Heart left ventricle (tissue), 16 donors: ENCODE results near the gene MPPED1. TPM values are rescaled to one million over a fixed set of nuclear protein-coding genes. Genes with fewer than 3 reads are reported as not detected.

Experiments
- ATAC-seq, 4 donors: fragments of 200-7000 bp; cut with Tn5 transposase; one replicate each; pipeline ENCODE4 v1.9.1; 2020 to 2022; ENCODE audit warnings: moderate library complexity in 4 of 4, mild to moderate bottlenecking in 3 of 4, moderate number of reproducible peaks in 1 of 4
- DNase-seq, 5 donors: peaks; one replicate each; pipeline ENCODE4 v3.0.0-alpha.2; 2020
- H3K27ac ChIP-seq, 12 donors: fragments of 200-600 bp; sonication (generic) in 4 of 12; one replicate each; pipeline versions ENCODE4 v1.5.0 to v1.8.0; 2016 to 2022; ENCODE audit warnings: mild to moderate bottlenecking in 2 of 12
- H3K27me3 ChIP-seq, 9 donors: fragments of 200-600 bp; sonication (generic) in 2 of 9; one replicate each; pipeline versions ENCODE4 v1.5.1 to v1.8.0; 2016 to 2022; ENCODE audit warnings: mild to moderate bottlenecking in 3 of 9
- H3K36me3 ChIP-seq, 9 donors: fragments of 200-600 bp; sonication (generic) in 2 of 9; one replicate each; pipeline versions ENCODE4 v1.5.0 to v1.8.0; 2018 to 2022; ENCODE audit warnings: mild to moderate bottlenecking in 2 of 9
- H3K4me1 ChIP-seq, 12 donors: fragments of 200-600 bp; sonication (generic) in 4 of 12; one replicate each; pipeline versions ENCODE4 v1.5.0 to v1.8.0; 2016 to 2022; ENCODE audit warnings: mild to moderate bottlenecking in 3 of 12
- H3K4me3 ChIP-seq, 12 donors: fragments of 200-600 bp; sonication (generic) in 4 of 12; one replicate each; pipeline versions ENCODE4 v1.5.0 to v1.8.0; 2017 to 2022; ENCODE audit warnings: mild to moderate bottlenecking in 9 of 12, moderate library complexity in 4 of 12
- H3K9me3 ChIP-seq, 12 donors: fragments of 200-600 bp; sonication (generic) in 4 of 12; one replicate each; pipeline versions ENCODE4 v1.5.0 to v1.8.0; 2016 to 2022; ENCODE audit warnings: mild to moderate bottlenecking in 1 of 12
- CTCF ChIP-seq, 12 donors: fragments of 200-600 bp; sonication (generic) in 4 of 12; IDR thresholded peaks; one replicate each; pipeline versions ENCODE4 v1.5.0 to v1.8.0; 2018 to 2022; ENCODE audit warnings: antibody characterized with exemption in 12 of 12, mild to moderate bottlenecking in 5 of 12
- POLR2A ChIP-seq, 2 donors: fragments of 450-650 bp; IDR thresholded peaks; one replicate each; pipeline ENCODE4 v1.6.1; 2017; ENCODE audit warnings: antibody characterized with exemption in 2 of 2, mild to moderate bottlenecking in 2 of 2, moderate library complexity in 2 of 2
- WGBS, 4 donors: extraction: QIAGEN DNeasy Blood & Tissue Kit in 2 of 4; methylation state at CpG; one replicate each; pipeline versions ENCODE4 v1.1.5 to v1.1.7; 2013 to 2018; 5-methylcytosine and 5-hydroxymethylcytosine counted together
- intact Hi-C, 10 donors: fragments of 100-400 bp; cut with DNase I; formaldehyde crosslinking; loops; one replicate each; pipeline versions ENCODE4 v1.11.1 to v1.14.2; 2022
- polyA plus RNA-seq, 2 donors: library from polyadenylated mRNA; stranded (reverse); fragments of 200-250 nt; gene quantifications; one replicate each; pipeline ENCODE4 v1.2.3, GENCODE V29; 2013
- total RNA-seq, 9 donors: library from RNA; depleted of rRNA in 2 of 9; stranded (reverse); fragments of >200 nt in 2 of 9; fragmentation: NEBNext Ultra II Directional in 3 of 9; extraction: Animal tissue kit (Norgen Biotek cat#: 25700) in 3 of 9; gene quantifications; one replicate each; pipeline versions ENCODE4 v1.1.0 to v1.2.4, GENCODE V29; 2016 to 2023
- donor health status: ischemic (EF 13 %, LVEDD 7.1; RV severe dilation, severe dysfunction).
- donor health status: healthy with polysubstance abuse.
- donor health status: DM: no; HTN: yes; CAD: no.
- donor health status: DM: no; HTN: no; CAD: no.
- donor health status: ischemic (EF 25% LVEDD 6.9; RV normal size, moderate dysfunction).
- donor health status: ischemic (EF 25% LVEDD 5.7; RV mildly dilated, moderate dysfunction).
- donor health status: healthy.
- donor health status: DM: yes; HTN: yes; CAD: no.
- donor health status: ischemic (EF 35%, LVEDD 5.7; RV mildly dilated, moderate dysfunction).
- donor health status: nonischemic (EF 11% LVEDD 7.7; RV severe dilation, severe dysfunction).
- donor health status: DM: yes; HTN: yes; CAD: no.
- donor health status: PGD.
- donor health status: ischemic (EF 29% LVEDD 5.4; RV normal size, mild dysfunction).
- donor health status: nonischemic (EF 23%, LVEDD 6.1; RV moderate dilation, normal function).

The MPPED1 gene
- total and polyA plus RNA-seq, 11 donors, result 0.12 TPM; not detected in 10

DNA sequence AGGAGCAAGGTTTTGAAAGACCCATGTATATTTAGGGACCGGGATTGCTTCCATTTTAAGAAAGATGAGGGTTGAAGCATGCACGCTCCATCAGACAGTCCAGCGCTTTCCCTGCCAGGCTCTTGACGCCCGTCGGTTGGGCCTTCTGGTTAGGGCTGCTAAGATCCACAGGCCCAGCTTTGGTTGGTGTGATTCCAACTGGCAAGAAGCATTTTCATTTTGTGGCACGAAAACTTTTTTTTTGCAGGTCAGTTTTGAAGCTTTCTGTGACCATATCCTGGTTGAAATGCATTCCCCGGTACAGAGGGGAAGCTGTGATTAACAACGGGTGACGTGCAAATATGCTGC lies 34.3 kb upstream of the MPPED1 start:
- Histone ChIP-seq H3K4me3 (no peak overlapping the region), H3K27ac (no peak overlapping the region)

DNA sequence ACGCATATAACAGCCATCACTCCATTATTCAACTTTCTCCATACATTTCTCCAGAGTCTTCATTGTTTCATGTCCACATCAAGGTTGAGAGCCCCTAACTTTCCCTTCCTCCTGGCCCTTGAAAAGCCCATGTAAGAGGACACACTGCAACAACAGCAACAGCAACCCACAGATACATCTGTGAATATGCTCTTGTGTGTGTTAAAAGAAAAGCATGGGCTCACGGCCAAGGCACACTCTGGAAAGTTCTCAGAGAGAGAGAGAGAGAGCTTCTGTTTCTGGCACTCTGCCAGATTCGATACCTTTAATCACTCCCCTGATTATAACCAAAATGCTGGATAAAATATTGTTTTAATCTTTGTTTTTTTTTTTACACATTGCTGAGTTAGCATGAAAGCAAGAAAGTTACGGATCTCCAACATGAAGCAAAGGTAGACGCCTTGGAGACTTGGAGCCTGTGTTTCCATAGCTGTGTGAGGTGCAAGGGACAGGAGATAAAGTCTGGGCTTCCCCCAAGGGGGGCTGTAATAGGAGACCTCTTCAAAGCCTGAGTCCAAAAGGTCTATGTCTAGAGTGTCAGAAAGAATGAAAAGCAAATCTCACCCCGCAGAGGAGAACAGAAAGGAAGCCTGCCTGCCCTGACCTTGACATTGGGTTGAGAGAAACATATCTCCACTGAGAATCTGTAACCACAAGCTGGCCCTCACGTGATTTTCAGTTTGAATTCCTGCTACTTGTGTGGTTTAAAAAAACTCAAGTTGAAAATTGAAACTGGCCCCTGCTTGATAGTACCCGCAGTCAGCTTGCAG lies 33.7 kb upstream of the MPPED1 start:
- intact Hi-C loops, result no loop called here
- Histone ChIP-seq H3K4me1 (peaks cover 0 to 17% (median 0%) of the 10 kb centered on the region in 12 donors), H3K36me3 (no peaks in the 10 kb centered on the region), H3K4me3 (no peak overlapping the region), H3K27ac (no peak overlapping the region), H3K9me3 (peaks cover 0 to 12% (median 6%) of the 10 kb centered on the region in 12 donors), H3K27me3 (peaks cover 0 to 61% (median 7%) of the 10 kb centered on the region in 9 donors)
- no peak for TF ChIP-seq POLR2A (IDR thresholded peaks at IDR 0.05)
- no peak for TF ChIP-seq CTCF (IDR thresholded peaks at IDR 0.05)
- WGBS, 4 donors, result 42 to 46% (median 44%) methylated on average over 8 of the region's 8 CpGs
- ATAC-seq (no peak), DNase-seq (no peak)

More for the DNA sequence above, 34.3 kb upstream of the MPPED1 start:
- Histone ChIP-seq H3K9me3 (peaks cover 0 to 12% (median 6%) of the 10 kb centered on the region in 12 donors), H3K27me3 (peaks cover 0 to 63% (median 11%) of the 10 kb centered on the region in 9 donors), H3K4me1 (peaks cover 0 to 17% (median 0%) of the 10 kb centered on the region in 12 donors), H3K36me3 (no peaks in the 10 kb centered on the region)
- intact Hi-C loops, result no loop called here
- TF ChIP-seq POLR2A (IDR thresholded peaks at IDR 0.05), result no peak
- no peak for TF ChIP-seq CTCF (IDR thresholded peaks at IDR 0.05)
- no peak for ATAC-seq
- DNase-seq, result no peak
- WGBS, 4 donors, result 52 to 56% (median 55%) methylated on average over 10 of the region's 10 CpGs

GRCh38 chr22:43381693-43382092 lies 30.1 kb upstream of the MPPED1 start:
- no peak for TF ChIP-seq CTCF (IDR thresholded peaks at IDR 0.05)
- TF ChIP-seq POLR2A (IDR thresholded peaks at IDR 0.05), result no peak
- no peaks in the 10 kb centered on the region for H3K36me3 ChIP-seq
- H3K4me3 ChIP-seq, result no peak overlapping the region
- no peaks in the 10 kb centered on the region for H3K9me3 ChIP-seq
- no peak for ATAC-seq
- H3K4me1 ChIP-seq, result peaks cover 0 to 20% (median 0%) of the 10 kb centered on the region in 12 donors
- DNase-seq, result no peak
- H3K27ac ChIP-seq, result no peak overlapping the region
- intact Hi-C loops, result loop anchor here in 5 of 10 donors (2.0 to 10.0 kb wide), 6 partner anchors 147 to 1243 kb away; no protein-coding TSS in a partner anchor
- WGBS, 4 donors, result 64 to 71% (median 66%) methylated on average over 6 of the region's 6 CpGs
- peaks cover 0 to 53% (median 10%) of the 10 kb centered on the region in 9 donors for H3K27me3 ChIP-seq

GRCh38 chr22:43384863-43385262 lies 27.0 kb upstream of the MPPED1 start:
- peaks cover 0 to 49% (median 23%) of the 10 kb centered on the region in 9 donors for H3K27me3 ChIP-seq
- H3K9me3 ChIP-seq, result no peaks in the 10 kb centered on the region
- H3K36me3 ChIP-seq, result no peaks in the 10 kb centered on the region
- H3K4me3 ChIP-seq, result no peak overlapping the region
- DNase-seq (no peak), ATAC-seq (no peak)
- intact Hi-C loops, result loop anchor here (1.0 to 10.0 kb wide), 17 partner anchors 108 to 1242 kb away; no protein-coding TSS in a partner anchor
- TF ChIP-seq CTCF (IDR thresholded peaks at IDR 0.05) (no peak), POLR2A (IDR thresholded peaks at IDR 0.05) (no peak)
- 52 to 59% (median 54%) methylated on average over 5 of the region's 5 CpGs for WGBS, 4 donors
- H3K27ac ChIP-seq, result no peak overlapping the region
- peaks cover 0 to 7% (median 0%) of the 10 kb centered on the region in 12 donors for H3K4me1 ChIP-seq
